Astrocyte (in vitro differentiated cells and primary cell): ENCODE data around the gene CACNA1C. TPM values are rescaled to one million over a fixed set of nuclear protein-coding genes. Genes with fewer than 3 reads are reported as not detected.

Source experiments
- DNase-seq: peaks from one replicate; pipeline ENCODE4 v3.0.0-alpha.2; 2010; ENCODE audit warnings: low read depth
- FAIRE-seq: peaks from 2 replicates; lab custom pipeline; 2011; peaks lifted over from hg19 to GRCh38; lab: Jason Lieb, UNC
- H2AFZ ChIP-seq: 2 replicates; pipeline ENCODE4 v1.6.0; 2012; ENCODE audit warnings: low read depth, low read length, inconsistent platforms
- H3K27ac ChIP-seq: 2 replicates; pipeline ENCODE4 v1.5.1; 2011; ENCODE audit warnings: low read depth, low read length, inconsistent platforms
- H3K27me3 ChIP-seq: 2 replicates; pipeline ENCODE4 v1.6.0; 2011; ENCODE audit warnings: low read length, inconsistent platforms; ENCODE audit not compliant: insufficient read depth
- H3K36me3 ChIP-seq: 2 replicates; pipeline ENCODE4 v1.5.1; 2011; ENCODE audit warnings: low read length, inconsistent platforms; ENCODE audit not compliant: insufficient read depth
- H3K4me1 ChIP-seq: 2 replicates; pipeline ENCODE4 v1.5.1; 2011; ENCODE audit warnings: low read length, inconsistent platforms; ENCODE audit not compliant: insufficient read depth
- H3K4me2 ChIP-seq: 2 replicates; pipeline ENCODE4 v1.6.0; 2012; ENCODE audit warnings: low read length, inconsistent platforms
- H3K4me3 ChIP-seq: 2 replicates; pipeline ENCODE4 v1.5.1; 2011; ENCODE audit warnings: low read depth, mild to moderate bottlenecking, low read length, inconsistent platforms; ENCODE audit not compliant: insufficient read depth
- H3K79me2 ChIP-seq: 2 replicates; pipeline ENCODE4 v1.6.0; 2012; ENCODE audit warnings: mild to moderate bottlenecking, low read length, inconsistent platforms; ENCODE audit not compliant: insufficient read depth
- H3K9ac ChIP-seq: 2 replicates; pipeline ENCODE4 v1.6.0; 2012; ENCODE audit warnings: mild to moderate bottlenecking, low read length, inconsistent platforms
- H3K9me3 ChIP-seq: 2 replicates; pipeline ENCODE4 v1.5.1; 2012; ENCODE audit warnings: low read depth, mild to moderate bottlenecking, low read length, inconsistent platforms; ENCODE audit not compliant: insufficient read depth
- H4K20me1 ChIP-seq: 2 replicates; pipeline ENCODE4 v1.6.0; 2012; ENCODE audit warnings: low read length, inconsistent platforms; ENCODE audit not compliant: insufficient read depth
- H3K27ac Mint-ChIP-seq: one replicate; pipeline ENCODE4 v1.8.0; 2021; ENCODE audit warnings: mild to moderate bottlenecking, mixed read lengths; ENCODE audit not compliant: unreplicated experiment
- H3K27me3 Mint-ChIP-seq: one replicate; pipeline ENCODE4 v1.8.0; 2021; ENCODE audit warnings: low read depth, mixed read lengths; ENCODE audit not compliant: unreplicated experiment
- H3K36me3 Mint-ChIP-seq: one replicate; pipeline ENCODE4 v1.8.0; 2021; ENCODE audit warnings: low read depth, mixed read lengths; ENCODE audit not compliant: unreplicated experiment
- H3K4me1 Mint-ChIP-seq: one replicate; pipeline ENCODE4 v1.8.0; 2021; ENCODE audit warnings: low read depth, mixed read lengths; ENCODE audit not compliant: unreplicated experiment
- H3K4me3 Mint-ChIP-seq: one replicate; pipeline ENCODE4 v1.8.0; 2021; ENCODE audit warnings: mild to moderate bottlenecking, moderate library complexity, mixed read lengths; ENCODE audit not compliant: unreplicated experiment
- H3K9me3 Mint-ChIP-seq: one replicate; pipeline ENCODE4 v1.8.0; 2021; ENCODE audit warnings: mild to moderate bottlenecking, mixed read lengths; ENCODE audit not compliant: unreplicated experiment
- CTCF ChIP-seq: IDR thresholded peaks from 2 replicates; pipeline ENCODE4 v1.5.1; 2011; ENCODE audit warnings: low read depth, mild to moderate bottlenecking, inconsistent platforms, low read length, moderate library complexity; ENCODE audit not compliant: insufficient read depth
- EZH2 ChIP-seq: IDR thresholded peaks from 2 replicates; pipeline ENCODE4 v1.6.1; 2012; ENCODE audit warnings: mild to moderate bottlenecking, low read length, inconsistent platforms; ENCODE audit not compliant: insufficient read depth
- total RNA-seq: library from RNA; stranded (reverse); gene quantifications from 2 replicates; pipeline ENCODE4 v1.2.1, GENCODE V29; 2021

CACNA1C gene
- total RNA-seq, 1 donor from 2014 or later, result 2.1 TPM

- no peaks in the 10 kb centered on the region for H3K36me3 ChIP-seq
- H4K20me1 ChIP-seq, result peaks cover 5% of the 10 kb centered on the region
- H3K4me1 ChIP-seq, result no peaks in the 10 kb centered on the region
- Mint-ChIP-seq H3K9me3 (peaks cover 1% of the 10 kb centered on the region), H3K27me3 (peaks cover 28% of the 10 kb centered on the region), H3K36me3 (no peaks in the 10 kb centered on the region), H3K27ac (no peak overlapping the region), H3K4me1 (no peaks in the 10 kb centered on the region), H3K4me3 (no peak overlapping the region)
- no peak for TF ChIP-seq EZH2
- no peak for TF ChIP-seq CTCF
- DNase-seq (no peak), FAIRE-seq (no peak)
- no peaks in the 10 kb centered on the region for H3K9me3 ChIP-seq
- H3K27ac ChIP-seq, result no peak overlapping the region
- no peak overlapping the region for H3K4me2 ChIP-seq
- H3K4me3 ChIP-seq, result no peak overlapping the region
- no peaks in the 10 kb centered on the region for H3K79me2 ChIP-seq
- no peak overlapping the region for H3K9ac ChIP-seq
- H3K27me3 ChIP-seq, result no peaks in the 10 kb centered on the region
- no peak overlapping the region for H2AFZ ChIP-seq
Measured at GRCh38 chr12:2451497-2451896, 398.7 kb downstream of the CACNA1C start.

- no peaks in the 10 kb centered on the region for H3K4me1 Mint-ChIP-seq
- Histone ChIP-seq H3K9me3 (no peaks in the 10 kb centered on the region), H3K4me1 (no peaks in the 10 kb centered on the region), H3K4me3 (no peak overlapping the region), H3K9ac (no peak overlapping the region), H3K36me3 (no peaks in the 10 kb centered on the region), H3K27me3 (no peaks in the 10 kb centered on the region), H2AFZ (no peak overlapping the region), H3K4me2 (no peak overlapping the region), H4K20me1 (peaks cover 5% of the 10 kb centered on the region), H3K79me2 (no peaks in the 10 kb centered on the region), H3K27ac (no peak overlapping the region)
- no peak overlapping the region for H3K4me3 Mint-ChIP-seq
- TF ChIP-seq CTCF (no peak), EZH2 (no peak)
- no peaks in the 10 kb centered on the region for H3K36me3 Mint-ChIP-seq
- H3K27ac Mint-ChIP-seq, result no peak overlapping the region
- H3K9me3 Mint-ChIP-seq, result peaks cover 1% of the 10 kb centered on the region
- DNase-seq (no peak), FAIRE-seq (no peak)
- H3K27me3 Mint-ChIP-seq, result peaks cover 26% of the 10 kb centered on the region
Measured at GRCh38 chr12:2453076-2453760, 400.4 kb downstream of the CACNA1C start.

- TF ChIP-seq CTCF, result no peak
- TF ChIP-seq EZH2, result no peak
- DNase-seq (no peak), FAIRE-seq (no peak)
- Mint-ChIP-seq H3K9me3 (no peaks in the 10 kb centered on the region), H3K27ac (no peak overlapping the region), H3K4me3 (no peak overlapping the region), H3K36me3 (no peaks in the 10 kb centered on the region), H3K27me3 (peaks cover 21% of the 10 kb centered on the region), H3K4me1 (no peaks in the 10 kb centered on the region)
- Histone ChIP-seq H3K27me3 (no peaks in the 10 kb centered on the region), H3K4me1 (no peaks in the 10 kb centered on the region), H2AFZ (no peak overlapping the region), H3K79me2 (no peaks in the 10 kb centered on the region), H3K9me3 (no peaks in the 10 kb centered on the region), H3K4me3 (no peak overlapping the region), H3K4me2 (no peak overlapping the region), H3K27ac (no peak overlapping the region), H4K20me1 (peaks cover 5% of the 10 kb centered on the region), H3K36me3 (no peaks in the 10 kb centered on the region), H3K9ac (no peak overlapping the region)
Measured at GRCh38 chr12:2453761-2454090, 400.9 kb downstream of the CACNA1C start.
